Suprapubic skin (tissue), 4 donors: ENCODE measurements around the gene RALGAPA2.

Experiments
- CTCF ChIP-seq, 2 donors: fragments of 200-600 bp in 1 of 2; fragments of 450-650 bp in 1 of 2; sonication (generic) in 1 of 2; IDR thresholded peaks; one replicate each; pipeline ENCODE4 v1.5.1; 2016 to 2019; ENCODE audit warnings: antibody characterized with exemption in 2 of 2, mild to moderate bottlenecking in 1 of 2, moderate library complexity in 1 of 2
- EP300 ChIP-seq: sonication (generic); formaldehyde crosslinking; IDR thresholded peaks from one replicate; pipeline ENCODE4 v1.6.1; 2017; ENCODE audit warnings: antibody characterized with exemption
- POLR2A ChIP-seq, 2 donors: fragments of 450-650 bp; IDR thresholded peaks; one replicate each; pipeline ENCODE4 v1.6.1; 2017; ENCODE audit warnings: antibody characterized with exemption in 2 of 2, mild to moderate bottlenecking in 2 of 2, moderate library complexity in 2 of 2
- POLR2AphosphoS5 ChIP-seq, 3 donors: sonication (generic); formaldehyde crosslinking; IDR thresholded peaks; one replicate each; pipeline ENCODE4 v1.6.1; 2017; ENCODE audit warnings: antibody characterized with exemption in 3 of 3

GRCh38 chr20:20447196-20447595 lies 265.2 kb downstream of the RALGAPA2 start:
- no peak for TF ChIP-seq CTCF (IDR thresholded peaks at IDR 0.05)
- TF ChIP-seq EP300, result no peak
- no peak for TF ChIP-seq POLR2A (IDR thresholded peaks at IDR 0.05)
- no peak for TF ChIP-seq POLR2AphosphoS5 (IDR thresholded peaks at IDR 0.05)
